ENCODE measurements around the gene SELENOV.

GRCh38 chr19:39568604-39569003 lies 53.7 kb downstream of the SELENOV start:
- TF ChIP-seq POLR2A (IDR thresholded peaks at IDR 0.05) = no peak
- TF ChIP-seq CTCF (IDR thresholded peaks at IDR 0.05 in 4 of 5, conservative IDR thresholded peaks at IDR 0.05 in 1 of 5) = no peak
